Hepatocyte (in vitro differentiated cells): Measurements from ENCODE around the gene TACC2.

Source experiments
- CTCF ChIP-seq: fragments of 200-600 bp; sonication (generic); IDR thresholded peaks from 2 replicates; pipeline ENCODE4 v1.5.1; 2016; ENCODE audit warnings: antibody characterized with exemption, mild to moderate bottlenecking; ENCODE audit not compliant: poor library complexity
- EZH2 ChIP-seq: fragments of 200-600 bp; sonication (generic); IDR thresholded peaks from 2 replicates; pipeline ENCODE4 v1.6.1; 2016; ENCODE audit warnings: antibody characterized with exemption, mild to moderate bottlenecking, borderline replicate concordance
- EZH2phosphoT487 ChIP-seq: fragments of 200-600 bp; sonication (generic); IDR thresholded peaks from one replicate; pipeline ENCODE4 v1.6.1; 2018; ENCODE audit warnings: antibody characterized with exemption, mild to moderate bottlenecking, low read depth, moderate library complexity; ENCODE audit not compliant: unreplicated experiment, severe bottlenecking

GRCh38 chr10:122253605-122254004 is 264.6 kb downstream of the TACC2 start:
- no peak for TF ChIP-seq CTCF
- TF ChIP-seq EZH2, result no peak
- no peak for TF ChIP-seq EZH2phosphoT487
